ENCODE results near the gene PTOV1.

PTOV1 gene

DNA sequence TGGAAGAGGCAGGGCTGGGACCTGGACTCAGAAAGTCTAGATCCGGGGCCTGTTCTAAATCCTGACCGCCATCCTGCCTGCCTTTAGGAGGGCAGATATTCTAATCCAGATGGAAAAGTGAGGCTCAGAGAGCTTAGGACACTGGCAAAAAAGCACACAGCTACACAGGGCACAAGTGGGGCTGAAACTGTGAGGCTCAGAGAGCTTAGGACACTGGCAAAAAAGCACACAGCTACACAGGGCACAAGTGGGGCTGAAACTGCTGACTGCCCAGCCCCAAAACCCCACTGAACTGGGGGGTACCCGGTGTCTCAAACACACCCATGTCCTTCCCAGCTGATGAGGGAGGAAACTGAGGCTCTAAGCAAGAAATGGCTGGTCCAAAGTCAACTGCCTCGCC, 24.2 kb downstream of the PTOV1 start:
- DNase-seq (ENCODE audit: low read depth) = no peak

DNA sequence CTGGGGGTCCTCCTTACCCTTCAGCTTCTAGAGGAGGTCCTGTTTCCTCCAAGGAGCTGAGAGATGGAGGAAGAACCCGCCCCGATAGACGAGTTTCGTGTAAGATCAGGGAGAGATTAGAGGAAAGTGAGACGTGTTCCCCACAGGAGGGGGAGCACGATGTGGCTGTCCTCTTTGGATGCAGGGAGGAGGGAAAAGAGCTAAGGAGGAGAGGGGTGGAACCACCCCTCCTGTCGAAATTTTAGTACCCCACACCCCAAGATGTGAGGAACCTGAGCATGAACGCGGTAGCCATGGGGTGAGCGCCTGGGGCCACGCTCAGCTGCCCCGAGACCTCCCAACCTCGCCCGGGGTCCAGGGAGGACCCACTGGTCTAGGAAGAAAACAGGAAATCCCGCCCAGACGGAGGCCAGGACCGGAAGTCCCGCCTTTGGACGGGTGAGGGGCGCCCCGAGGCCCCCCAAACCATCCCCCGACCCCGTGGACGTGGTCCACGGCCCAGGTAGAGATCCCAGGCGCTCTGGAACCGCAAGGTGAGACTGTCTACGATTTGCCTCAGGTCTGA, 25.0 kb downstream of the PTOV1 start:
- no peak for DNase-seq (ENCODE audit: low read depth)

DNA sequence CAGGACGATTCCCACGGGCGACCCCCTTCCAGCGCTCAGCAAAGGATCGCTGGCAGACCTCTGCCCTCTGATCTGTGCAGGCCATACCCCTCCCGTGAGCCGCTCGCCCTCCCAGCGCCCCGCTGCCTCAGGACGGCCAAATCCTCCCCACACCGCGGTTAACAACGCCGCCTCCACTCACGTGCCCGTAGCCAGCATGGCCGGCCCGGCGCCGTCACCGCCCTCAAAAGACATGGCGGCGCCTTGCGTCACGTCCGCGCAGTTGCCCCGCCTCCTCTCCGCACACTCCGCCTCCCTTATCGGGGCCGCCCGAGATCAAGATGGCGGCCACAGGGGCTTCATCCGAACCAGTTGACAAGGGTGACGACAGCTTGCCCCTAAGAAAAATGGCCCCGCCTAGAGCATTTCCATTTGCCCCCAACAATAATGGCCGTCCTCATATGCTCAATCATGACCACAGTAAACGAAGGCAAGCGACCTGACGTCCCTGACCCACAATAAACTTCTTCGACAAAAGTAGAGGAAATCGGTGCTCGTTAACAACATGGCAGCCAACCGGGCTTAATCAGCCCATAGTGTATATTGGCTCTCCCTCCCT, 25.6 kb downstream of the PTOV1 start:
- peak; percentile 99 for DNase-seq (ENCODE audit: low read depth)

DNA sequence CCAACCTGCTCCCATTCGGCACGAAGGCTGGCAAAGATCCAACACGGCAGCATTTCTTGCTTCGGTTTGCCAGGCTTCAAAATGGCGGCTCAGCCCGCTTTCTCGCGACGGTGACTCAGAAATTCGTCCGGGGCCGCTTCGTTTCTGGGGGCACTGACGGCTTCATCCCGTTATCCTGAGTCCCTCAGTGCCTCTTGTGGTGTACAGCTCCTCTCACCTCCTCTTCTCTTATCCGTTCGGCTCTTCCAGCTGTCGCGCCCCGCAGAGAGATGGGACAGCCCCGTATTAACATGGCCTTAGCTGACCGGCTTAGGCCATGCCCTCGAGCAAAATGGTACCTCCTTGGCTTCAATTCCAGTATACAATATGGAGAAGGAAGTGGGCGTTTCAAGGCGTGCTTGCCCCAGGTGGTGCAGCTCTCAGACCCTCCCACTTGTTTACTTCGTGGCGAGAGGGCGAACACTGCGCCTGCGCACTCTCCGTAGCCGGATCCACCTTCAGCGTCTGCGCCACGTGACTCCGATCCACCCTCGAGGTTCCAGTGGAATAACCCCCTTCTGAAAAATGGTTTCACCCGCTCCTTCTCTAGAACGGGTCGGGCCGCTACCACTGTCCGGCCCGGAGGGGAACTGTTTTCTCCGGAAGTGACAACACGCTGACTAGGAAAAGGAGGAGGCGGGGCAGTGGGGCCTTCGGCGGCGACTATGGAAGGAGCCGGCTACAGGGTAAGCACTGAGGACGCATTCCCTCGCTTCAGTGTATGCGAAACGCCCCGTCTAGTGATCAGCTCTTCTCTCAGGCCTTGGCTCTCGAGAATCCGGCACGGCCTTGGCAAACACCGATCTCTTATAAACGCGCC, 26.3 kb downstream of the PTOV1 start, which contains the start of the genes AKT1S1 and TBC1D17:
AKT1S1 (minus strand) TSS at position 336 of the 859 bp plus-strand sequence. CDS start 4,060 bp downstream, outside the sequence.
TBC1D17 (plus strand) TSS at position 683 of the 859 bp plus-strand sequence; CDS start at position 705, 22 bp downstream.
- DNase-seq (ENCODE audit: low read depth) = peak; percentile 100

DNA sequence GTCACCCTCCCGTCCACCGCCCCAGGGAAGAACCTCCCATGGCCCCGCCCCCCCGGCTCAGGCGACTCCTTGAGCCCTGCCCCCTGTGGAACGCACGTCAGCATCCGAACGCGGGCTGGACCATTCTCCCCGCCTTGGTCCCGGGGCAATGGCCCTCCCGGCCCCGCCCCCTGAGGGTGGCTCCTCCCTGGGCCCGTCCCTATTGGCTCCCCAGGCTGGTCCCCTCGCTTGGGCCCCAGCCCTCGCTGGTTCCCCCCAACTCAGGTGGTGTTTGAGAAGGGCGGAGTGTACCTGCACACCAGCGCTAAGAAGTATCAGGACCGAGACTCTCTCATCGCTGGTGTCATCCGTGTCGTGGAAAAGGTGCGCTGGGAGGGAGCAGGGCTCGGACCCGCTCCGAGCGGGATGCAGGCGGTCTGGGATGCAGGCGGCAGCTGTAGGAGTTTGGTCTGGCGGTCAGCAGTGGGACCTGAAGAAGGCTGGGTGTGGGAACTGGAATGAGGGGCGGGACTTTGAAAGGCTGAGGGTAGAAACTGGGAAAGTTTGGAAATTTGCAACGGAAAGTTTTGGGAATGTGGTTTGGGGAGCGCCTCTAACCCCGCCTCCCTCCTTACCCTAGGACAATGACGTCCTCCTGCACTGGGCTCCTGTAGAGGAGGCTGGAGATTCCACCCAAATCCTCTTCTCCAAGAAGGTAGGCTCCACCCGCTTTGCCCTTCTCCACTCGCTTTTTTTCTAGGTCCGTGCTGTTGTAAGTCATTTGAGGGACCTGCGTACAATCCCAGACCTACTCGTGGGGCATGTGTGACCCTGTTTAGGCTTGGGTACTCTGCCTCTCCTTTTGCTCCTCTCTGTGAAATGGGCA, 27.2 kb downstream of the PTOV1 start:
- DNase-seq (ENCODE audit: low read depth) = peak; percentile 96

DNA sequence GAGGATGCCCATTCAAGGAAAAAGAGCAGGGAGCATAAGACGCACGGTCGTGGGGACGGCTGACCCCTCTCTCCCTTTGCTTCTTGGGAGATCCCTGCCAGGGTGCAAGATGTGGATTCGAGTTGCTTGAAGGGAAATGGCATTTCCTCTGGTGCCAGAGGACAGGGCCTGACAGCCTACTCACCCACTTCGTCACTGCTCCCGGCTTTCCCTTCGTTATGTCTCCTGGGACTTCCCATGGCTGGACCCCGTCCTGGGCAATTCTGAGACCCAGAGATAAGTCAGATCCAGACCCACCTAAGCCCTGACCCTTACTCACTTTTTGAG, 27.7 kb downstream of the PTOV1 start:
- no peak for DNase-seq (ENCODE audit: low read depth)

DNA sequence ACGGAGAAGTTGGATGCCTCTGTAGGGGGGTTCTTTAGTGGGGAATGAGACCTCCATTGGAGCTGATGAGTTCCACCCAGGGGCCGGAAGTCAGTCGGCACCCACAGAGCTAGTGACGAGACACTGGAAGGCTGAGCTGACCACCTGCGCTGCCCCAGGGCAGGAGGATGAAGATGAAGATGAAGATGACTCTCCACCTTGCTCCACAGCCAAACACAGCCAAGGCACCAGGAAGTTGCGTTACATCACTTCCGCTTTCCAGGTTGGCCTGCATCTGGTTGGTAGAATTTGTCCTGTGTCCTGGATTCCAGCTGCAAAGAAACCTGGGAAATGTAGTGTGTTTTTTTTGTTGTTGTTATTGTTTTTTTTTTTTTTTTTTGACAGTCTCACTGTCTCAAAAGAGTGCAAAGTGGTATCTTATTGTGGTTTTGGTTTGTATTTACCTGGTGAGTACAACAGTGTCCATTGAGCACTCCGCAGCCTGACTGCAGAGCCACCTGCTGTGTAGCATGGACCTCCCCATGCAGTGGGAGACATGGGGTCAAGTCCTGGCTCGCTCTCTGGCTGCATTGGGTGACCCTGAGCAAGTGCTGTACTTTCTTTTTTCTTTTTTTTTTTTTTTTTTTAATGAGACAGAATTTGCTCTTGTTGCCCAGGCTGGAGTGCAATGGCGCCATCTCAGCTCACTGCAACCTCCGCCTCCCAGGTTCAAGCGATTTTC, 28.4 kb downstream of the PTOV1 start:
- no peak for DNase-seq (ENCODE audit: low read depth)

DNA sequence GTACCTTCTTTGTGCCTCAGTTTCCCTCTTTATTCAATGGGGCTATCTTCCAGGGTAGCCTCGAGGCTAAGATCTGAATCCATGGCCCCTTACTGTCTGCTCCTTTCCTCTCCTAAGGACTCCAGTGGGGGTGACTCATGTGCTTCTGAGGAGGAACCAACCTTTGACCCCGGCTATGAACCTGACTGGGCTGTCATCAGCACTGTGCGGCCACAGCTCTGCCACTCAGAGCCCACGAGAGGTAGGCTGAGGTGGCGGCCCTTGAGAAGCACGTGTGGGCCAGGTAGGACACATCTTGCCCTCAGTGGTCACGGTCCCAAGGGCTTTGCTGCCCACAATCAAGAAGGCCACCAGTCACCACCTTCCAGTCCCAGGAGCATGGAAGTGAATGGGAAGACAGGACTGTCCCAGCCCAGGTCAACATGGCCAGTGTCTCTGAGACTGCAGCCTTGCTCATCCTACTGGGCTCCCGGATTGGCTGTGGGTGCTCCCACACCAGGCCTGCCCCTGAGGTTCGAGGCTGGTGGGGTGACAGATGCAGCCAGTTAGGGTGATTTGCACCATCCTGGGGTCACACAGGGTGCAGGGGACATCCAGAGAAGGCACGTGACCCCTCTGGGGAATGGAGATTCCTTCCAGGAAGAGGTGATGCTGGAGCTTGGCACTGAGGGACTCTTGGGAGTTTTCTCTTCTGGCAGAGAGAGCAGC, 29.4 kb downstream of the PTOV1 start:
- no peak for DNase-seq (ENCODE audit: low read depth)

DNA sequence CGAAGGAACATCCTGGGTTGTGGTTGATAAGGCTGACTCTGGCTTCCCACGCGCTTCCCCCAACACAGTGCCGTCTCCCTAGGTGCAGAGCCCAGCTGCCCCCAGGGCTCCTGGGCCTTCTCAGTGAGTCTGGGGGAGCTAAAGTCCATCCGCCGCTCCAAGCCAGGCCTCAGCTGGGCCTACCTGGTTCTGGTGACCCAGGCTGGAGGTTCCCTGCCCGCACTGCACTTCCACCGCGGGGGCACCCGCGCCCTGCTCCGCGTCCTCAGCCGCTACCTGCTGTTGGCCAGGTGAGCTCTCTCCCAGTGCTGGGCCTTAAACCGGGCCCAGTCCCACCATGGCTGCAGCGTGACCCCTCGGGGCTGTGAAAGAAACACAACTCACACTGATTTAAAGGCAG, 30.2 kb downstream of the PTOV1 start:
- no peak for DNase-seq (ENCODE audit: low read depth)

DNA sequence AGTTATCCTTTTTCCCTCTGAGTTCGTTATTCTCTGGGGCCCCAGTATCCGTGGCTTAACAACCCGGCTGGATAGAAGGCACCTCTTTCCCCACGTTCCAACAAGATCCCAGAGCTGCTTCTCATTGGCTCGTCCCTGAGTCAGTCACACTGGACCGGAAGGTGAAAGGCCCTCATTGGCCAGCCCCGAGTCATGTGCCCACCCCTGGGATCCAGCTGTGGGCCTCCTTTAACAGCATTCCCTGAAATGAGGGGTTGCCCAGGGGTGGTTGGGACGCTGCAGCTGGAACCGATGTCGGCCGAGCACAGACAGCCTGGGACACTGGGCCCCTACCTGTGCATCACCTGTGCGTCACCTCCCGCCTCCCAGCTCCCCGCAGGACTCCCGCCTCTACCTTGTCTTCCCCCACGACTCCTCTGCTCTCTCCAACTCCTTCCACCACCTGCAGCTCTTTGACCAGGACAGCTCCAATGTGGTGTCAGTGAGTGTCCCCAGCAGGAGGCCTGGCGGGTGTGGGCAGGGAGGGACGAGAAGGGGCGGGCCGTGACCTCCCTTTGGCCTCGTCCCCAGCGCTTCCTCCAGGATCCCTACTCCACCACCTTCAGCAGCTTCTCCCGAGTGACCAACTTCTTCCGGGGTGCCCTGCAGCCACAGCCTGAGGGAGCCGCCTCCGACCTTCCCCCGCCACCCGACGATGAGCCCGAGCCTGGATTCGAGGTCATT, 30.9 kb downstream of the PTOV1 start:
- no peak for DNase-seq (ENCODE audit: low read depth)

DNA sequence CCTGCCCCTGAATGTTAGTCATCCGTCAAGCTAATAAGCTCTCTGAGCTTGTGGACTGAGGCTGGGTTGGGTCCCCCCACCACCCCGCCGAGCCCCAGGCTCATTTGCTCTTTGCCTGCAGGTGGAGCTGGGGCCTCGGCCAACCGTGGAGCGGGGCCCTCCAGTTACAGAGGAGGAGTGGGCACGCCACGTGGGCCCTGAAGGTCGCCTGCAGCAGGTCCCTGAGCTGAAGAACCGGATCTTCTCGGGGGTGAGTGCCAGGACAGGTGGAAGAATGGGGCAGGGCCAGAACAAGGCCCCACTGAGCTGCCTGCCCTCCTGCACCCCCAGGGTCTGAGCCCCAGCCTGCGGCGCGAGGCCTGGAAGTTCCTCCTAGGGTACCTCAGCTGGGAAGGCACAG, 31.7 kb downstream of the PTOV1 start:
- no peak for DNase-seq (ENCODE audit: low read depth)

DNA sequence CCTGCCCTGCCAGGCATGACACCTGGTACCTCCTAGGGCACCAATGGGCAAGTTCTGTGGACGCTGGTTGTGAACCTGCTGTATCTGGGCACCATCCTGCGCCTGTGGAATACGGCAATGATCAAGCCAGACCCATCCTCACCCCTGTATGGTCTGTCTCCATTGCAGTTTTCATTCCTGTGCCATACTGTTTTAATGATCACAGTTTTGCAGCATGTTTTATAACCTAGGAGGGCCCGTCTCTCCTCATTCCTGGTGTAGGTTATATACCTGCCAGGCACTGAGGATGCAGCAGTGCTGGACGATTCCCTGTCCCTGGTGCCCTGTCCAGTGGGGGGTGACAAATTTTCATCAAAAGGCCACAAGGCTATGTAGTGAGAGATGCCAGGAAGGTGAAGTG, 32.1 kb downstream of the PTOV1 start:
- no peak for DNase-seq (ENCODE audit: low read depth)

DNA sequence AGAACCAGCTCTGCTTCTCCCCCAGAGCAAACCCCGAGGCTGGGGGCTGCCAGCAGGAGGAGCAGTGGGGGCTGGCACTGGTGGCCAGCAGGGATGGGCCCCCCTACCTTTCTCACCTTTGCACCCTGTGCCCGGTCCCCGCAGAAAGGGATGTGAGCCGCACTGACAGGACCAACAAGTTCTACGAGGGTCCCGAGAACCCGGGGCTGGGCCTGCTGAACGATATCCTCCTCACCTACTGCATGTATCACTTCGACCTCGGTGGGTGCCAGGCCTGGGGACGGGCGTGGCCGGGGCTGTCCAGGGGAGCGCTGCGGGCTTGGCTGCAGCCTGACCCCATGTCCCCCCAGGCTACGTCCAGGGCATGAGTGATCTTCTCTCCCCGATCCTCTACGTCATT, 33.1 kb downstream of the PTOV1 start:
- DNase-seq (ENCODE audit: low read depth) = no peak

DNA sequence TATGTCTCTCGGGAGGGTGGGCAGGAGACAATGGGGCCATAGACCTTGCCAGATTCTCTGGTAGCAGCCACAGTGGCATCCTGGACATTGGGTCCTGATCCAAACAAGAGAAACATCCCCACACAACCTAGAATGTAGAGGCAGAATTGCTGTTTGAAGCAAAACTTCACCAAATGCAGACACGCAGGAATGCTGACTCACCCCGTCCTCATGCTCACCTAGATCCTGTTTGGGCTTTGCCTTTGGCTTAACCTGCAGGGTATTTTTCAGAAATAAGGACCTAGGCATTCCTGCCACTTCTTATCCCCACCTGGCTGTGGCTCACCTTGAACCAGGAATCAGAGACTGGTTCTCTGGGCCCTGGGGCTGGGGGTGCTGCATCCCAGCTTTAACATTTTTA, 33.8 kb downstream of the PTOV1 start:
- DNase-seq (ENCODE audit: low read depth) = no peak

DNA sequence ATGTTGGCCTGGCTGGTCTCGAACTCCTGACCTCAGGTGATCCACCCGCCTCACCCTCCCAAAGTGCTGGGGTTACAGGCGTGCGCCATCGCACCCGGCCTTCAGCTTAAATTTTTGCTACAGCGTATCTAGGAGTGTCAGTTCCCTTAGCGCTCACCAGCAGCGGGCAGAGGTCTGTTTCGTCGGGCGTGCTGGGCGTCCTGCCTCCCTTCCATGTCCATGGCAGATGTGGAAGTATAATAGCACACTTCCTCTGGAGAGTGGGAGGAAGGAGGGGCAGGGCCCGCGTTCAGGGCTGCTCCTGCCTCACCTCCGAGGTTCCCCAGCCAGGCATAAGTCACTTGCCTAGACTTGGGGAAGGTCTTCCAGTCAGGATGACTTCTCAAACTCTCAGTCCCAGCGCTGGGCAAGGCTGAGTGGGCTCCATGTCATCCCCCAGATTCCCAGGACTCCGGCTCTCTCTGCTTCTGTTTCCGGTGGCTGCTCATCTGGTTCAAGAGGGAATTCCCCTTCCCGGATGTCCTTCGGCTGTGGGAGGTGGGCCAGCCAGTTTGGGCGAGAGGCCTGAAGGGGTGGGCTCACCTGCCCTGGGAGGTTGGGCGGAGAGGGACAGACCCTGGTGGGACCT, 36.2 kb downstream of the PTOV1 start:
- no peak for DNase-seq (ENCODE audit: low read depth)

DNA sequence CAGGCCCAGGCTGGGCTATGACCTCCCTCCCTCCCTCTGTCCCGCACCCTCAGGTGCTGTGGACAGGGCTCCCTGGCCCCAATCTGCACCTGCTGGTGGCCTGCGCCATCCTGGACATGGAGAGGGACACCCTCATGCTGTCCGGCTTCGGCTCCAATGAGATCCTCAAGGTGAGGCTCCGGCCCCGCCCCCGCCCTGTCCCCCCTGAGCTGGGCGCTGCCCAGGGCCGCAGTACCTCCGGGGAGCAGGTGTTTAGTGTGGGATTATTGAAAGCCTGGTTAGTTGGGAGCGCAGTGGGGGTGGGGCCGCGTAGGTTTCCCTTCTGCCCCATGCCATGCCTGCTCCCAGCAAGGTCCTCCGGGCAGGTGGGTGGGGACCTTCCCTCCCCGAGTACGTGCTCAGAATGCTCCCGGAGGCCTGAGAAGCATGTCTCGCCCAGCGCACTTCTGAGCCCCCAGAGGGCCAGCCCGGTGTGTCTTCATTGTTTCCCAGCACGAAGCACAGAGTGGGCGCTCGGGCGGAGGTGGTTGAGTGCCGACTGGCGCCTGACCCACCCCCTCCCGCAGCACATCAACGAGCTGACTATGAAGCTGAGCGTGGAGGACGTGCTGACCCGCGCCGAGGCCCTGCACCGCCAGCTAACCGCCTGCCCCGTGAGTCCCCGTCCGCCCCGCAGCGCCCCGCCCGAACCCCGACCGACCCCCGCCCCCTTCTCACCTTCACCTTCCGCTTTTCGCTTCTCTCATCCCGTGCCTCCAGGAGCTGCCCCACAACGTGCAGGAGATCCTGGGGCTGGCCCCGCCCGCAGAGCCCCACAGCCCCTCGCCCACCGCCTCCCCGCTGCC, 36.9 kb downstream of the PTOV1 start:
- DNase-seq (ENCODE audit: low read depth) = no peak

DNA sequence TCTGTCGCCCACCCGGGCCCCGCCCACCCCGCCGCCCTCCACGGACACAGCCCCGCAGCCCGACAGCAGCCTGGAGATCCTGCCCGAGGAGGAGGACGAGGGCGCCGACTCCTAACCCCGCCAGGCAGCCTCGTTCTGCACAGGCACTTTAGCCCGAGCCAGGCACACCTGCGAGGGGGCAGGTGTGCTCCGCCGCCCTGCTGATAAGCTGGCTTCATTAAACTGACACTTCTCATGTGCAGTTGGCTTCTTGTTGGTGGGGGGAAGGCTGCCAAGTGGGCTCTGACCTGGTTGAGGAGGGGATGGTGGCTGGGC, 37.5 kb downstream of the PTOV1 start:
- no peak for DNase-seq (ENCODE audit: low read depth)

DNA sequence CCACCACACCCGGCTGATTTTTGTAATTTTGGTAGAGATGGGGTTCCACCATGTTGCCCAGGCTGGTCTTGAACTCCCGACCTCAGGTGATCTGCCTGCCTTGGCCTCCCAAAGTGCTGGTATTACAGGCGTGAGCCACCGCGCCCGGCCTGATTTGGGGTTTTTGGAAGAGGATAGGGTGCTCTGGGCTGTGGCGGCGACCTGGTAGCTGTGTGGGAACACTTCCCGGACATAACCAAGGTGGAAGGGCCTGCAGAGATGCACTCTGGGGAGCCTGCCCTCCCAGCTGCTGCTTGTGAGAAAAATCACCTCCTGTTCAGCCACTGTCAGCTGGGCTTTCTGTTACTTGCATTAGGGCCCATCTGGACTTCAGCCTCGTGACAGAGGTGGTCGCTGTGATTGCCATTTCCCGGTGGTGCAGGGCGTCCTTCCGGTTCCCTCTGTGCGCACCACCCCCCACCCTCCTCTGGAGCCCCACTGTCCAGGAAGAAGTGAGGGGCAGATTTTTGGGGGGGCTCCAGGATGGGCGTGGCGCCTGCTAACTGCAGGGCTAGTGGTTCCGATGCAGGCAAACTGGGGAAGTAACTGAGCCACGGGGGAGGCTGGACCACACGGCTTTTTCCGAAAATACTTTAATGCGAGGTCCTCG, 38.2 kb downstream of the PTOV1 start:
- no peak for DNase-seq (ENCODE audit: low read depth)
